KOPT-K1 (cell line): ENCODE measurements around the gene AQP12B.

Source experiments
- H3K27ac ChIP-seq: fragments of 200-600 bp; sonication (generic); 2 replicates; pipeline ENCODE4 v1.5.1; 2016; ENCODE audit warnings: antibody characterized with exemption, mild to moderate bottlenecking, low read depth, low read length; ENCODE audit not compliant: poor library complexity, severe bottlenecking
- H3K36me3 ChIP-seq: fragments of 200-600 bp; sonication (generic); 2 replicates; pipeline ENCODE4 v1.5.1; 2017; ENCODE audit warnings: antibody characterized with exemption, mild to moderate bottlenecking, low read length, moderate library complexity; ENCODE audit not compliant: insufficient read depth
- H3K9me3 ChIP-seq: fragments of 200-600 bp; sonication (generic); 2 replicates; pipeline ENCODE4 v1.5.1; 2017; ENCODE audit warnings: antibody characterized with exemption, low read length, mild to moderate bottlenecking; ENCODE audit not compliant: insufficient read depth, poor library complexity, severe bottlenecking

Gene AQP12B

GRCh38 chr2:240655931-240656886 is 26.5 kb downstream of the AQP12B start:
- no peaks in the 10 kb centered on the region for H3K36me3 ChIP-seq
- H3K27ac ChIP-seq, result no peak overlapping the region
- H3K9me3 ChIP-seq, result peaks cover 22% of the 10 kb centered on the region

- H3K27ac ChIP-seq, result no peak overlapping the region
- H3K9me3 ChIP-seq, result peaks cover 24% of the 10 kb centered on the region
- H3K36me3 ChIP-seq, result no peaks in the 10 kb centered on the region
Observed at GRCh38 chr2:240651185-240651584, 31.5 kb downstream of the AQP12B start.

- Histone ChIP-seq H3K9me3 (peaks cover 23% of the 10 kb centered on the region), H3K27ac (no peak overlapping the region), H3K36me3 (no peaks in the 10 kb centered on the region)
Observed at GRCh38 chr2:240650254-240650965, 32.3 kb downstream of the AQP12B start.

- no peak overlapping the region for H3K27ac ChIP-seq
- peaks cover 16% of the 10 kb centered on the region for H3K9me3 ChIP-seq
- no peaks in the 10 kb centered on the region for H3K36me3 ChIP-seq
Observed at GRCh38 chr2:240649331-240649730, 33.4 kb downstream of the AQP12B start.

- H3K36me3 ChIP-seq, result no peaks in the 10 kb centered on the region
- no peak overlapping the region for H3K27ac ChIP-seq
- peaks cover 16% of the 10 kb centered on the region for H3K9me3 ChIP-seq
Observed at GRCh38 chr2:240648650-240649275, 33.9 kb downstream of the AQP12B start.

- Histone ChIP-seq H3K9me3 (peaks cover 16% of the 10 kb centered on the region), H3K36me3 (no peaks in the 10 kb centered on the region)
Observed at GRCh38 chr2:240648155-240648649, 34.5 kb downstream of the AQP12B start.

GRCh38 chr2:240647503-240648154 is 35.1 kb downstream of the AQP12B start:
- Histone ChIP-seq H3K36me3 (no peaks in the 10 kb centered on the region), H3K27ac (no peak overlapping the region), H3K9me3 (peaks cover 16% of the 10 kb centered on the region)

More at GRCh38 chr2:240648155-240648649, 34.5 kb downstream of the AQP12B start:
- no peak overlapping the region for H3K27ac ChIP-seq

GRCh38 chr2:240646900-240647502 is 35.7 kb downstream of the AQP12B start:
- Histone ChIP-seq H3K9me3 (peaks cover 19% of the 10 kb centered on the region), H3K36me3 (no peaks in the 10 kb centered on the region), H3K27ac (no peak overlapping the region)

- peaks cover 17% of the 10 kb centered on the region for H3K9me3 ChIP-seq
- no peaks in the 10 kb centered on the region for H3K36me3 ChIP-seq
- no peak overlapping the region for H3K27ac ChIP-seq
Observed at GRCh38 chr2:240646176-240646899, 36.3 kb downstream of the AQP12B start.

- no peak overlapping the region for H3K27ac ChIP-seq
- peaks cover 12% of the 10 kb centered on the region for H3K9me3 ChIP-seq
Observed at GRCh38 chr2:240645801-240646175, 36.9 kb downstream of the AQP12B start.

GRCh38 chr2:240645346-240645745 is 37.3 kb downstream of the AQP12B start:
- Histone ChIP-seq H3K27ac (no peak overlapping the region), H3K36me3 (no peaks in the 10 kb centered on the region), H3K9me3 (peaks cover 8% of the 10 kb centered on the region)

More at GRCh38 chr2:240645801-240646175, 36.9 kb downstream of the AQP12B start:
- H3K36me3 ChIP-seq, result no peaks in the 10 kb centered on the region

GRCh38 chr2:240644859-240645301 is 37.8 kb downstream of the AQP12B start:
- peaks cover 8% of the 10 kb centered on the region for H3K9me3 ChIP-seq
- no peak overlapping the region for H3K27ac ChIP-seq
- no peaks in the 10 kb centered on the region for H3K36me3 ChIP-seq

GRCh38 chr2:240644171-240644651 is 38.5 kb downstream of the AQP12B start:
- H3K36me3 ChIP-seq, result no peaks in the 10 kb centered on the region
- no peak overlapping the region for H3K27ac ChIP-seq
- H3K9me3 ChIP-seq, result peaks cover 8% of the 10 kb centered on the region

GRCh38 chr2:240643811-240644150 is 38.9 kb downstream of the AQP12B start:
- Histone ChIP-seq H3K9me3 (peaks cover 8% of the 10 kb centered on the region), H3K27ac (no peak overlapping the region), H3K36me3 (no peaks in the 10 kb centered on the region)
